Type B pancreatic cell (in vitro differentiated cells): ENCODE results near the gene DAB2. TPM values are rescaled to one million over a fixed set of nuclear protein-coding genes. Genes with fewer than 3 reads are reported as not detected.

Experiments used
- DNase-seq: peaks from one replicate; pipeline ENCODE4 v3.0.0; 2021; ENCODE audit warnings: mixed read lengths; ENCODE audit not compliant: unreplicated experiment; ENCODE audit errors: extremely low spot score
- H3K27ac Mint-ChIP-seq: 2 replicates; pipeline ENCODE4 v1.8.0; 2021; ENCODE audit warnings: mild to moderate bottlenecking, mixed read lengths
- H3K27me3 Mint-ChIP-seq: 2 replicates; pipeline ENCODE4 v1.8.0; 2021; ENCODE audit warnings: mixed read lengths
- H3K36me3 Mint-ChIP-seq: 2 replicates; pipeline ENCODE4 v1.8.0; 2021; ENCODE audit warnings: mixed read lengths
- H3K4me1 Mint-ChIP-seq: one replicate; pipeline ENCODE4 v1.8.0; 2021; ENCODE audit warnings: mixed read lengths; ENCODE audit not compliant: unreplicated experiment
- H3K4me3 Mint-ChIP-seq: 2 replicates; pipeline ENCODE4 v1.8.0; 2021; ENCODE audit warnings: mild to moderate bottlenecking, mixed read lengths
- H3K9me3 Mint-ChIP-seq: 2 replicates; pipeline ENCODE4 v1.8.0; 2021; ENCODE audit warnings: mixed read lengths
- CTCF ChIP-seq: fragments of 200-600 bp; sonication (generic); conservative IDR thresholded peaks from 2 replicates; pipeline ENCODE4 v1.5.0; 2021; ENCODE audit warnings: antibody characterized with exemption, mild to moderate bottlenecking
- total RNA-seq: library from RNA; stranded (reverse); gene quantifications from 2 replicates; pipeline ENCODE4 v1.2.1, GENCODE V29; 2021; ENCODE audit warnings: low replicate concordance

The DAB2 gene
- total RNA-seq, 1 donor from 2014 or later: 91.6 TPM

GRCh38 chr5:39423331-39423751 is 1.4 kb downstream of the DAB2 start:
- Mint-ChIP-seq H3K4me3 (peak overlapping the region; percentile 87), H3K27ac (peak overlapping the region; percentile 87)

GRCh38 chr5:39422728-39423285 is 2.0 kb downstream of the DAB2 start:
- Mint-ChIP-seq H3K36me3 (peaks cover 9% of the 10 kb centered on the region), H3K4me3 (peak overlapping the region; percentile 87), H3K27me3 (no peaks in the 10 kb centered on the region), H3K9me3 (no peaks in the 10 kb centered on the region), H3K27ac (peak overlapping the region; percentile 28), H3K4me1 (peaks cover 62% of the 10 kb centered on the region)
- TF ChIP-seq CTCF: no peak
- DNase-seq: no peak

More at GRCh38 chr5:39423331-39423751, 1.4 kb downstream of the DAB2 start:
- no peak for TF ChIP-seq CTCF
- H3K9me3 Mint-ChIP-seq: no peaks in the 10 kb centered on the region
- DNase-seq: no peak
- peaks cover 63% of the 10 kb centered on the region for H3K4me1 Mint-ChIP-seq
- no peaks in the 10 kb centered on the region for H3K27me3 Mint-ChIP-seq
- peaks cover 9% of the 10 kb centered on the region for H3K36me3 Mint-ChIP-seq

GRCh38 chr5:39422036-39422606 is 2.7 kb downstream of the DAB2 start:
- no peak for TF ChIP-seq CTCF
- DNase-seq: no peak
- peaks cover 55% of the 10 kb centered on the region for H3K4me1 Mint-ChIP-seq
- H3K9me3 Mint-ChIP-seq: no peaks in the 10 kb centered on the region
- peak overlapping the region; percentile 28 for H3K27ac Mint-ChIP-seq
- H3K36me3 Mint-ChIP-seq: peaks cover 15% of the 10 kb centered on the region
- no peaks in the 10 kb centered on the region for H3K27me3 Mint-ChIP-seq
- H3K4me3 Mint-ChIP-seq: peak overlapping the region; percentile 87

- no peaks in the 10 kb centered on the region for H3K9me3 Mint-ChIP-seq
- no peak for DNase-seq
- no peaks in the 10 kb centered on the region for H3K27me3 Mint-ChIP-seq
- TF ChIP-seq CTCF: no peak
- peaks cover 22% of the 10 kb centered on the region for H3K36me3 Mint-ChIP-seq
- H3K4me3 Mint-ChIP-seq: peak overlapping the region; percentile 75
- H3K27ac Mint-ChIP-seq: no peak overlapping the region
- H3K4me1 Mint-ChIP-seq: peaks cover 49% of the 10 kb centered on the region
Measured at GRCh38 chr5:39420482-39421145, 4.2 kb downstream of the DAB2 start.

- no peak overlapping the region for H3K4me3 Mint-ChIP-seq
- H3K27ac Mint-ChIP-seq: no peak overlapping the region
- TF ChIP-seq CTCF: no peak
- peaks cover 22% of the 10 kb centered on the region for H3K36me3 Mint-ChIP-seq
- DNase-seq: no peak
- no peaks in the 10 kb centered on the region for H3K27me3 Mint-ChIP-seq
- H3K4me1 Mint-ChIP-seq: peaks cover 49% of the 10 kb centered on the region
- H3K9me3 Mint-ChIP-seq: no peaks in the 10 kb centered on the region
Measured at GRCh38 chr5:39419796-39420195, 5.0 kb downstream of the DAB2 start.
